PC-9 (cell line): ENCODE measurements around the gene STK32B.

Experiments used
- CTCF ChIP-seq: fragments of 200-600 bp; sonication (generic); conservative IDR thresholded peaks from 2 replicates; pipeline ENCODE4 v1.6.1; 2017; ENCODE audit warnings: mixed run types, antibody characterized with exemption, mild to moderate bottlenecking, moderate library complexity
- EZH2 ChIP-seq: fragments of 200-600 bp; sonication (generic); IDR thresholded peaks from 2 replicates; pipeline ENCODE4 v1.8.0; 2017; ENCODE audit warnings: antibody characterized with exemption, low read depth

- TF ChIP-seq CTCF: no peak
- no peak for TF ChIP-seq EZH2
Measured at GRCh38 chr4:5435823-5436222, 384.5 kb downstream of the STK32B start.
